SK-N-SH (cell line): ENCODE data around the gene VIM. TPM values are rescaled to one million over a fixed set of nuclear protein-coding genes. Genes with fewer than 3 reads are reported as not detected.

ENCODE experiments used
- CTCF ChIA-PET: fragments of 300-600, 350-600 bp; formaldehyde crosslinking; extraction: SDS; loops from one replicate; lab custom pipeline; 2021; lab: Yijun Ruan, JAX
- POLR2A ChIA-PET: fragments of 350-600 bp; sonication (Branson Sonifier 250); formaldehyde crosslinking; extraction: SDS; loops from one replicate; lab custom pipeline; 2020; ENCODE audit warnings: antibody characterized with exemption, inconsistent platforms; lab: Yijun Ruan, JAX
- DNase-seq: peaks from one replicate; pipeline ENCODE4 v3.0.0; 2012
- H2AFZ ChIP-seq: fragments of 200-600 bp; sonication (generic); 2 replicates; pipeline ENCODE4 v1.8.1; 2016; ENCODE audit warnings: antibody characterized with exemption, mild to moderate bottlenecking, low read depth
- H3F3A ChIP-seq: fragments of 200-600 bp; sonication (generic); replicated peaks from 2 replicates; pipeline ENCODE3; 2016; ENCODE audit warnings: antibody characterized with exemption, mild to moderate bottlenecking; ENCODE audit not compliant: insufficient read depth
- H3K27ac ChIP-seq, 2 experiments: fragments of 200-500 bp in 1 of 2; fragments of 200-600 bp in 1 of 2; sonication (Bioruptor generic) in 1 of 2; sonication (generic), shearing (Covaris generic) in 1 of 2; 2 replicates each; pipeline versions ENCODE4 v1.5.1 to v1.6.1; 2014 to 2016; ENCODE audit warnings: low read depth in 2 of 2, inconsistent platforms in 1 of 2, low read length in 1 of 2, mild to moderate bottlenecking in 1 of 2, mixed read lengths in 1 of 2
- H3K27me3 ChIP-seq: fragments of 200-600 bp; sonication (generic), shearing (Covaris generic); 2 replicates; pipeline ENCODE4 v1.6.1; 2016; ENCODE audit warnings: mixed run types; ENCODE audit not compliant: insufficient read depth
- H3K36me3 ChIP-seq, 2 experiments: fragments of 200-500 bp in 1 of 2; fragments of 200-600 bp in 1 of 2; sonication (Bioruptor generic) in 1 of 2; sonication (generic) in 1 of 2; replicated peaks in 1 of 2; 2 replicates each; pipeline versions ENCODE3 to v1.5.1; 2014 to 2016; ENCODE audit warnings: low read length in 1 of 2, mild to moderate bottlenecking in 1 of 2; ENCODE audit not compliant: insufficient read depth in 2 of 2, control insufficient read depth in 1 of 2
- H3K4me1 ChIP-seq, 2 experiments: fragments of 200-500 bp in 1 of 2; fragments of 200-600 bp in 1 of 2; sonication (Bioruptor generic) in 1 of 2; sonication (generic), shearing (Covaris generic) in 1 of 2; 2 replicates each; pipeline versions ENCODE4 v1.5.1 to v1.6.1; 2014 to 2016; ENCODE audit warnings: low read depth in 1 of 2, low read length in 1 of 2, mixed run types in 1 of 2; ENCODE audit not compliant: insufficient read depth in 2 of 2, control insufficient read depth in 1 of 2
- H3K4me2 ChIP-seq: fragments of 200-600 bp; sonication (generic), shearing (Covaris generic); 2 replicates; pipeline ENCODE4 v1.6.1; 2017; ENCODE audit warnings: mixed run types
- H3K4me3 ChIP-seq, 2 experiments: fragments of 200-500 bp in 1 of 2; fragments of 200-600 bp in 1 of 2; sonication (Bioruptor generic) in 1 of 2; sonication (generic), shearing (Covaris generic) in 1 of 2; 2 replicates each; pipeline versions ENCODE4 v1.5.1 to v1.8.1; 2014 to 2016; ENCODE audit warnings: low read depth in 2 of 2, inconsistent platforms in 1 of 2, low read length in 1 of 2, mild to moderate bottlenecking in 1 of 2, mixed read lengths in 1 of 2, moderate library complexity in 1 of 2
- H3K79me2 ChIP-seq: fragments of 200-600 bp; sonication (generic); 2 replicates; pipeline ENCODE4 v1.8.1; 2017; ENCODE audit warnings: mild to moderate bottlenecking; ENCODE audit not compliant: insufficient read depth
- H3K9ac ChIP-seq: fragments of 200-600 bp; sonication (generic); 2 replicates; pipeline ENCODE4 v1.6.1; 2017; ENCODE audit warnings: mixed run types
- H3K9me2 ChIP-seq: fragments of 200-600 bp; sonication (generic); 2 replicates; pipeline ENCODE4 v1.6.1; 2017; ENCODE audit warnings: mixed run types
- H3K9me3 ChIP-seq: fragments of 200-600 bp; sonication (generic); 2 replicates; pipeline ENCODE4 v1.6.1; 2017; ENCODE audit warnings: mixed run types, mild to moderate bottlenecking, moderate library complexity
- H4K20me1 ChIP-seq: fragments of 200-600 bp; sonication (generic); 2 replicates; pipeline ENCODE4 v1.6.1; 2017; ENCODE audit warnings: mild to moderate bottlenecking, mixed run types; ENCODE audit not compliant: insufficient read depth
- CHD2 ChIP-seq: fragments of 150-350 bp; IDR thresholded peaks from 2 replicates; pipeline ENCODE4 v1.6.1; 2018; ENCODE audit warnings: low read length; ENCODE audit not compliant: partially characterized antibody
- CTCF ChIP-seq: fragments of 200-600 bp; sonication (generic); IDR thresholded peaks from 2 replicates; pipeline ENCODE4 v1.6.1; 2017; ENCODE audit warnings: antibody characterized with exemption, mild to moderate bottlenecking, moderate library complexity
- ELF1 ChIP-seq: IDR thresholded peaks from 2 replicates; pipeline ENCODE4 v1.4.0; 2012
- FOSL2 ChIP-seq: IDR thresholded peaks from 2 replicates; pipeline ENCODE4 v1.4.0; 2012; ENCODE audit warnings: low read depth, mild to moderate bottlenecking, moderate library complexity, borderline replicate concordance
- FOXJ3 ChIP-seq: sonication (generic); formaldehyde crosslinking; IDR thresholded peaks from 2 replicates; pipeline ENCODE4 v1.5.1; 2020; ENCODE audit warnings: mild to moderate bottlenecking, missing genetic modification reagents
- NFIC ChIP-seq: IDR thresholded peaks from 2 replicates; pipeline ENCODE4 v1.4.0; 2012; ENCODE audit warnings: borderline replicate concordance
- NRF1 ChIP-seq: IDR thresholded peaks from 2 replicates; pipeline ENCODE4 v1.6.1; 2012; ENCODE audit warnings: low read depth, mild to moderate bottlenecking, low read length
- PBX3 ChIP-seq: IDR thresholded peaks from 2 replicates; pipeline ENCODE4; 2012
- POLR2AphosphoS5 ChIP-seq: IDR thresholded peaks from 2 replicates; pipeline ENCODE4 v1.6.1; 2012; ENCODE audit warnings: low read depth, low read length
- RAD21 ChIP-seq: IDR thresholded peaks from 2 replicates; pipeline ENCODE4 v1.6.1; 2012; ENCODE audit warnings: mild to moderate bottlenecking, low read length
- RCOR1 ChIP-seq: fragments of 150-350 bp; IDR thresholded peaks from 2 replicates; pipeline ENCODE4 v1.6.1; 2017; ENCODE audit warnings: antibody characterized with exemption, low read length
- REST ChIP-seq: IDR thresholded peaks from 2 replicates; pipeline ENCODE4 v1.6.1; 2012; ENCODE audit warnings: mild to moderate bottlenecking, low read depth, low read length, moderate library complexity
- RXRA ChIP-seq: IDR thresholded peaks from 2 replicates; pipeline ENCODE4 v1.4.0; 2012; ENCODE audit warnings: low read depth, mild to moderate bottlenecking, borderline replicate concordance
- SMC3 ChIP-seq: IDR thresholded peaks from 2 replicates; pipeline ENCODE4 v1.6.1; 2012; ENCODE audit warnings: low read depth, low read length, improper control_type of control experiment
- TAF1 ChIP-seq: IDR thresholded peaks from 2 replicates; pipeline ENCODE4 v1.6.1; 2012; ENCODE audit warnings: low read depth, mild to moderate bottlenecking, low read length, moderate library complexity, borderline replicate concordance
- TCF12 ChIP-seq: IDR thresholded peaks from 2 replicates; pipeline ENCODE4 v1.4.0; 2012
- TEAD4 ChIP-seq: IDR thresholded peaks from 2 replicates; pipeline ENCODE4 v1.4.0; 2012; ENCODE audit warnings: mild to moderate bottlenecking, borderline replicate concordance; ENCODE audit not compliant: insufficient read depth
- USF1 ChIP-seq: IDR thresholded peaks from 2 replicates; pipeline ENCODE4 v1.4.0; 2012; ENCODE audit warnings: low read depth, borderline replicate concordance
- USF2 ChIP-seq: fragments of 150-350 bp; IDR thresholded peaks from 2 replicates; pipeline ENCODE4 v1.6.1; 2017; ENCODE audit warnings: antibody characterized with exemption, low read length, low read depth, borderline replicate concordance
- WGBS: methylation state at CpG from one replicate; pipeline ENCODE4 v1.1.6; 2017; ENCODE audit warnings: low lambda C conversion rate; 5-methylcytosine and 5-hydroxymethylcytosine counted together
- polyA plus RNA-seq, 3 experiments: library from polyadenylated mRNA; depleted of rRNA; stranded (reverse); fragments of >200 nt; gene quantifications; 2 replicates each; pipeline ENCODE4 v1.2.3, GENCODE V29; 2012

VIM gene
- polyA plus RNA-seq, 1 of the 3 experiments (the other 2 are of a cell fraction): 5,016 TPM

GRCh38 chr10:17276756-17277424 is 48.8 kb downstream of the VIM start:
- CTCF ChIA-PET: interaction anchor here (1.0 to 1.6 kb wide), 4 partner anchors 14 to 448 kb away, joined by 3 to 5 read pairs (median 4); no protein-coding TSS in a partner anchor

More at GRCh38 chr10:17276756-17277424, 48.8 kb downstream of the VIM start:
- H3K4me2 ChIP-seq: no peak overlapping the region
- no peak overlapping the region for H3K4me3 ChIP-seq
- TF ChIP-seq CTCF: no peak
- TF ChIP-seq SMC3: no peak
- no peak for TF ChIP-seq TEAD4
- TF ChIP-seq PBX3: no peak
- no peak for TF ChIP-seq REST
- no peak for TF ChIP-seq NRF1
- TF ChIP-seq RXRA: no peak
- no peak for TF ChIP-seq NFIC
- no peak for TF ChIP-seq CHD2
- no peak for TF ChIP-seq TCF12
- TF ChIP-seq POLR2AphosphoS5: no peak
- no peak for TF ChIP-seq ELF1
- no peak for TF ChIP-seq FOXJ3 (CRISPR knock-in tag)
- TF ChIP-seq RAD21: no peak
- TF ChIP-seq RCOR1: no peak
- no peak for TF ChIP-seq TAF1
- TF ChIP-seq USF1: no peak
- TF ChIP-seq USF2: no peak
- TF ChIP-seq FOSL2: no peak
- no peak for DNase-seq
- H3K27me3 ChIP-seq: no peaks in the 10 kb centered on the region
- no peaks in the 10 kb centered on the region for H3F3A ChIP-seq
- no peaks in the 10 kb centered on the region for H3K9me2 ChIP-seq
- no peak overlapping the region for H3K9ac ChIP-seq
- H2AFZ ChIP-seq: no peak overlapping the region
- no peaks in the 10 kb centered on the region for H3K36me3 ChIP-seq
- POLR2A ChIA-PET: interaction anchor here (0.7 kb wide), 1 partner anchor 627 kb away, joined by 3 read pairs; no protein-coding TSS in a partner anchor
- no peaks in the 10 kb centered on the region; a peak in 1 of 4 replicates for H3K4me1 ChIP-seq
- H3K79me2 ChIP-seq: no peaks in the 10 kb centered on the region
- H3K27ac ChIP-seq: no peak overlapping the region
- no peaks in the 10 kb centered on the region for H4K20me1 ChIP-seq
- no peaks in the 10 kb centered on the region for H3K9me3 ChIP-seq
- WGBS: 64% methylated on average over 9 of the region's 9 CpGs
